HL-60/S4 (cell line): ENCODE results near the gene RAB3A.

Experiments
- in situ Hi-C: fragments of 300-500 bp; cut with MboI; formaldehyde crosslinking; loops from 2 replicates; pipeline ENCODE4 v1.14.3; 2022; ENCODE audit warnings: low sequenced_read_pairs

The RAB3A gene

DNA sequence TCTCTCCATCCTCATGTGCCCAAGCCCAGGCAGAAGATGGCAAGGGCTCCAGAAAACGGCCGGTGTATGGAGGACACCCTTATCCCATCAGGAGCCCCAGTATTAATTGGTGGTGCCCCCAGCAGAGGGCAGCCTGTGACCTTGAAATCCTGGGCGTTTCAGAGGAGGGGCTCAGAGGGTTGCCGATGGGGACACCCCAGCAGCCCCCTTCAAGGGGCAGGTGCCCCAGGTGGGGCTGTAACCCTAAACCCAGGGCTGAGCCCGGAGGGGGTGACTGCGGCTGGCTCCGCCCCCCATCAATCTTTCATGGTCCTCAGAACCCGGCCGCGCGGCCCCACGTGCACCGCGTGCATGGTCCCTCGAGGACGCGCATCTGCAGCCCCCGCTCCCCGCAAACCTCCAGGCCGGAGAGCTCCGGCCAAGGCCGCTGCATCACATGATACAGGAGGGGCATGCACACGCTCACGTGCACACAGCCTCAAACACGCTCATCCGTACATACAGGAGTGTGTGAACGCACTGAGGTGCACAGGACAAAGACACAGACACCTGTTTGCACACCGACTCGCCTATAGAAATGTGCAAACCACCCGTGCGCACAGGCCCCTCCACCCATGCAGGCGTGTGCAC lies 949 bp downstream of the RAB3A start:
- in situ Hi-C loops = loop anchor here (5.0 kb wide), 1 partner anchor 124 kb away; no protein-coding TSS in a partner anchor

- in situ Hi-C loops = loop anchor here (5.0 kb wide), 1 partner anchor 125 kb away; no protein-coding TSS in a partner anchor
Measured at GRCh38 chr19:18202397-18202777, 1.5 kb downstream of the RAB3A start.

DNA sequence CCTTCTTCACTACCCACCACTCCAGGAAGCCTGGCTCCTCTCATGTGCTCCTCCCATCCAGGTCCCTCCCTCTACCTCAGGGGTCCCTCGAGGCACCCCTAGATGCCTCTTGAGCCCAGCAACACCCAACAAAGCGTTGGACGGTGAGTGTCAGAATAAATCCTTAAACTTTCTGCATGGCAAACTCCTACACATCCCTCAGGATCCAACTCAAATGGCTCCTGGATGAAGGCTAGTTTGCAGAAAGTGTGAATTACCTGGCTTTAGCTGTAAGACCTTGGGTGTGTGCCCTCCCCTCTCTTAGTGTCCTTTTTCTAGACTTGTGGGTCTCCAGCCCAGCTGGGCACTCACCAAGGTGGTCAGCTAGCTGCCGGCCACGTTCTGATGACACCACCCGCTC lies 5.5 kb downstream of the RAB3A start:
- in situ Hi-C loops = loop anchor here (10.0 kb wide), 1 partner anchor 216 kb away; the partner anchor contains the start of gene SSBP4

- in situ Hi-C loops = loop anchor here (10.0 kb wide), 1 partner anchor 217 kb away; the partner anchor contains the start of gene SSBP4
Measured at GRCh38 chr19:18197941-18198340, 5.9 kb downstream of the RAB3A start.

DNA sequence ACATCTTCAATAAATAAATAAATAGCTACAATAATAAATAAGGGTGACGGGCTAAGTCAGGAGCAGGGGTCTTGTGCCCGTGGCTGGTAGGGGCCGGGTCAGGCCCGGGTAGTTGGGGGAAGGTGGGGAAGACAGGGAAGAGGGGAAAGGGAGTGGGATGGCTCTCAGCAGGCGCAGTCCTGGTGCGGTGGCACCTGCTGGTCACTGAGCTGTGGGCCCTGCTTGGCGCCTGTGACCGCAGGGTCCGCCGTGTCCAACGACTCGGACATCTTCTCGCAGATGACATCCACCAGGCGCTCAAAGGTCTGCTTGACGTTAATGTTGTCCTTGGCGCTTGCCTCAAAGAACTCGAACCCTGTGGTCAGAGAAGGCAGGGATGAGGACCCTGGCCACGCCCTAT lies 6.5 kb downstream of the RAB3A start:
- in situ Hi-C loops = loop anchor here (10.0 kb wide), 1 partner anchor 217 kb away; the partner anchor contains the start of gene SSBP4

GRCh38 chr19:18196511-18196845 lies 7.4 kb downstream of the RAB3A start:
- in situ Hi-C loops = loop anchor here (10.0 kb wide), 1 partner anchor 218 kb away; the partner anchor contains the start of gene SSBP4

- in situ Hi-C loops = loop anchor here (10.0 kb wide), 1 partner anchor 220 kb away; the partner anchor contains the start of gene SSBP4
Measured at GRCh38 chr19:18194554-18195238, 9.1 kb downstream of the RAB3A start.

GRCh38 chr19:18194181-18194530 lies 9.7 kb downstream of the RAB3A start:
- in situ Hi-C loops = loop anchor here (10.0 kb wide), 1 partner anchor 221 kb away; the partner anchor contains the start of gene SSBP4

GRCh38 chr19:18193388-18194180 lies 10.3 kb downstream of the RAB3A start:
- in situ Hi-C loops = loop anchor here (10.0 kb wide), 1 partner anchor 221 kb away; the partner anchor contains the start of gene SSBP4

- in situ Hi-C loops = loop anchor here (10.0 kb wide), 1 partner anchor 222 kb away; the partner anchor contains the start of gene SSBP4
Measured at GRCh38 chr19:18192673-18193387, 11.0 kb downstream of the RAB3A start, which contains the start of gene MPV17L2. Gene MPV17L2, plus strand, starts transcription at chr19:18193218. Its CDS starts 64 bp downstream, at chr19:18193282.

- in situ Hi-C loops = loop anchor here (10.0 kb wide), 1 partner anchor 223 kb away; the partner anchor contains the start of gene SSBP4
Measured at GRCh38 chr19:18191640-18192062, 12.2 kb downstream of the RAB3A start.

- in situ Hi-C loops = loop anchor here (10.0 kb wide), 1 partner anchor 225 kb away; the partner anchor contains the start of gene SSBP4
Measured at GRCh38 chr19:18190278-18190677, 13.6 kb downstream of the RAB3A start.

- in situ Hi-C loops = no loop called here
Measured at GRCh38 chr19:18185538-18185937, 18.3 kb downstream of the RAB3A start.

DNA sequence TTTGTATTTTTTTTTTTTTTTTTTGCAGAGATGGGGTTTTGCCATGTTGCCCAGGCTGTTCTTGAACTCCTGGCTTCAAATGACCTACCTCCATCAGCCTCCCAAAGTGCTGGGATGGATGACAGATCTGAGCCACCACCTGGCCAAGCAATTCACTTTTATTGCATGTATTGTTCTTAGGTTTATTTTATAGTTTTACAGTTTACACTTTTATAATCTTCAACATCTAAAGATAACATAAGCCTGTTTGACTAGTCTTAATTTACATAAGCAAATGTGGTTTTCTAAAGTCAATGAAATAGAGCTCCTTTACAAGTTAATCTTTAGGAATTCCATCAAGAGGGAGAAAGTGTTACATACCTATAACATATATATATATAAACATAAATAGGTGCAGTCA lies 20.3 kb downstream of the RAB3A start:
- in situ Hi-C loops = no loop called here

GRCh38 chr19:18179957-18180356 lies 23.9 kb downstream of the RAB3A start:
- in situ Hi-C loops = no loop called here

DNA sequence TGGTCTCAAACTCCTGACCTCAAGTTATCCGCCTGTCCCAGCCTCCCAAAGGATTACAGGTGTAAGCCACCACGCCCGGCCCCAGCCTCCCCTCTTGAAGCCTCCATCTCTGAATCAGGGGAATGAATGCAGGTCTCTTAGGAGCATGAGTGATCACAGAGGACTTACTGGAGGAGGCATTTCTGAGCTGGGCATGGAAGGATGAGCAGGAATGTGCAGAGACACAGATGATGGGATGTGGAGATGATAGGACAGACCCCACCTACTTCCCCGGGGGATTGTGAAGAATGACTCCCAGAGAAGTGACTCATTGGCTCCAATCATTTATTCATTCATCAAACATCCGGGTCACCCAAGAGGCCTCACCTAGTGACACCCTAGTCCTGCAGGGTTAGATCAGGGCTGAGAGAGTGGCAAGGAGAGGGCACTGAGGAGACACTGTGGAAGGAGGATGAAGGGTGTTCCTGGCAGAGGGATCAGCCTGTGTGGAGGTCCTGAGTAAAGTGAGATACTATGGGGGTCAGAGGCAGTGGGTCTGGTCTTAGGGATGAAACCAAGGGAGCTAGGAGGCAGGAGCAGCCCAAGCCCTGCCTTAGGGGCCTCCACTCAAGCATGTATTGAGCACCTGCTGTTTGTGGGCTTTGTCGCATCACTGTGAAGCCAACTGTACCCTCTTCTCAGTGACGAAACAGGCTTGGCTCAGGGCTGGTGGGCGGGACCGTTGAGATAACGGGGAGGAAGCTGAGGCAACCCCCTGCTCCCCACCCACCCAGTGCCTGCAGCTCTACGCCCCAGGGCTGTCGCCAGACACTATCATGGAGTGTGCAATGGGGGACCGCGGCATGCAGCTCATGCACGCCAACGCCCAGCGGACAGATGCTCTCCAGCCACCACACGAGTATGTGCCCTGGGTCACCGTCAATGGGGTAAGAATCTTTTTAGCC lies 27.2 kb downstream of the RAB3A start:
- in situ Hi-C loops = no loop called here

GRCh38 chr19:18174983-18175382 lies 28.9 kb downstream of the RAB3A start:
- in situ Hi-C loops = no loop called here

DNA sequence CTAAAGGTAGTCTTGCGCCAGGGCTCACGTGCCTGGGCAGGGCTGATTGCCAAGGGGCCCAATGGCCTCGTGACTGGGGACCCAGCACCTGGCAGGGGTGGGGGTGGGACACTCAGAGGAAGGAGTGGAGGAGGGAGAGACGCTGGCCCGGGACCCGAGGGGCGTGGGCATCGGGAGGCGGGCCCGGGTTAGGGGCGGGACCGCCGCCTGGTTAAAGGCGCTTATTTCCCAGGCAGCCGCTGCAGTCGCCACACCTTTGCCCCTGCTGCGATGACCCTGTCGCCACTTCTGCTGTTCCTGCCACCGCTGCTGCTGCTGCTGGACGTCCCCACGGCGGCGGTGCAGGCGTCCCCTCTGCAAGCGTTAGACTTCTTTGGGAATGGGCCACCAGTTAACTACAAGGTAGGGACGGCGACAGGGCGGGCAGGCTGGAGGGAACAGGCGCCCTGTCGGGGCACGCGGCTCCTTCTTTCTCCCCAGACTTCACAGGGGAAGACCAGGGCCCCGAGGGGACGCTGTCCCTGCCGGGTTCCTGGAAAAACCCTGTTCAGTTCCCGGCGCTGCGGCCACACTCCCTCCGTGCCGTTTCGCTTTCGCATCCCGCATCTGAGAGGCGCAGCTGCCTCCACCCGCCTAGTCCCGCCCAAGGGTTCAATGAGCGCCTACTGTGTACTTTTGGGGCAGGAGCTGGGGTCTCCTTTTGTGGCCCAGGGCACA lies 30.1 kb downstream of the RAB3A start, which contains the start of gene IFI30:
Gene IFI30 (plus strand): TSS at position 242 of the 717 bp plus-strand sequence. CDS start 29 bp downstream, at position 271.
- in situ Hi-C loops = no loop called here
